Vagina (tissue), 2 donors: ENCODE data around the gene ZC3H15. TPM values are rescaled to one million over a fixed set of nuclear protein-coding genes. Genes with fewer than 3 reads are reported as not detected.

Experiments
- DNase-seq, 2 donors: peaks; one replicate each; pipeline ENCODE4 v3.0.0-alpha.2; 2017; ENCODE audit errors: extremely low spot score in 2 of 2
- H3K27ac ChIP-seq: fragments of 200-600 bp; sonication (generic); one replicate; pipeline ENCODE4 v1.5.1; 2019
- H3K27me3 ChIP-seq: fragments of 200-600 bp; sonication (generic); one replicate; pipeline ENCODE4 v1.5.1; 2019
- H3K36me3 ChIP-seq, 2 donors: fragments of 200-600 bp; sonication (generic); one replicate each; pipeline ENCODE4 v1.5.1; 2017 to 2019
- H3K4me1 ChIP-seq: fragments of 200-600 bp; sonication (generic); one replicate; pipeline ENCODE4 v1.5.1; 2019
- H3K4me3 ChIP-seq, 2 donors: fragments of 200-600 bp; sonication (generic); 1 replicate in 1 of 2; 2 replicates in 1 of 2; pipeline ENCODE4 v1.5.1; 2016 to 2019
- H3K9me3 ChIP-seq: fragments of 200-600 bp; sonication (generic); one replicate; pipeline ENCODE4 v1.5.1; 2019
- CTCF ChIP-seq, 3 experiments: fragments of 450-650 bp in 2 of 3; fragments of 200-600 bp in 1 of 3; sonication (generic) in 1 of 3; IDR thresholded peaks; one replicate each; pipeline ENCODE4 v1.5.1; 2017 to 2019; ENCODE audit warnings: antibody characterized with exemption in 3 of 3, mild to moderate bottlenecking in 2 of 3, moderate library complexity in 2 of 3
- POLR2A ChIP-seq, 2 donors: fragments of 450-650 bp; IDR thresholded peaks; one replicate each; pipeline ENCODE4 v1.6.1; 2017; ENCODE audit warnings: antibody characterized with exemption in 2 of 2, mild to moderate bottlenecking in 2 of 2, moderate library complexity in 2 of 2
- POLR2AphosphoS5 ChIP-seq, 2 donors: sonication (generic); formaldehyde crosslinking; IDR thresholded peaks; one replicate each; pipeline ENCODE4 v1.9.0; 2017; ENCODE audit warnings: antibody characterized with exemption in 2 of 2, mild to moderate bottlenecking in 2 of 2, low read depth in 1 of 2; ENCODE audit not compliant: insufficient read depth in 1 of 2
- intact Hi-C: fragments of 100-400 bp; cut with DNase I; formaldehyde crosslinking; loops from one replicate; pipeline ENCODE4 v1.15.1; 2023
- total RNA-seq: library from RNA; depleted of rRNA; stranded (reverse); fragments of >200 nt; gene quantifications from one replicate; pipeline ENCODE4 v1.2.3, GENCODE V29; 2016

Gene ZC3H15
- total RNA-seq, 1 donor from 2014 or later, result 59.9 TPM

DNA sequence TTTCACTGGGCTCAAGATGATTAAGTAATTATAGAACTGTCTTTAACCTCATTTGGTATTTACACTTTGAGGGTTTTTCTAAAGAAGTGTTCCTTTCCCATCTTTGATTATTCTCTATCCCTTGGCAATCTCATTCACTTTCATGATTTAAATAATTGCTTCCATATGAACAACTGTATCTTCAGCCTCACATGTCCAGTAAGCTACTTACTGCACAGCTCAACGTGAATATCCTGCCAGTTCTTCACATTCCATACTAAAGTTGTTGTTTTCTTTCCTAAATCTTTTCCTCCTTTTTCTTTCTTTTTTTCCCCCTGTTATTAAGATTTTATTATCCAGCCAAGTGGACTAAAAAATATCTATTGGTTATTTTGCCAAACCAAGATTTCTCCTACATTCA, 37.7 kb downstream of the ZC3H15 start:
- Histone ChIP-seq H3K36me3 (peaks cover 0 to 5% of the 10 kb centered on the region in 2 donors), H3K27me3 (no peaks in the 10 kb centered on the region), H3K4me3 (no peak overlapping the region), H3K27ac (no peak overlapping the region), H3K4me1 (peaks cover 4% of the 10 kb centered on the region), H3K9me3 (no peaks in the 10 kb centered on the region)
- no peak for DNase-seq
- intact Hi-C loops, result no loop called here
- TF ChIP-seq CTCF (IDR thresholded peaks at IDR 0.05) (no peak), POLR2A (IDR thresholded peaks at IDR 0.05) (no peak), POLR2AphosphoS5 (IDR thresholded peaks at IDR 0.05; ENCODE audit: insufficient read depth in 1 of 2, low read depth in 1 of 2) (no peak)

DNA sequence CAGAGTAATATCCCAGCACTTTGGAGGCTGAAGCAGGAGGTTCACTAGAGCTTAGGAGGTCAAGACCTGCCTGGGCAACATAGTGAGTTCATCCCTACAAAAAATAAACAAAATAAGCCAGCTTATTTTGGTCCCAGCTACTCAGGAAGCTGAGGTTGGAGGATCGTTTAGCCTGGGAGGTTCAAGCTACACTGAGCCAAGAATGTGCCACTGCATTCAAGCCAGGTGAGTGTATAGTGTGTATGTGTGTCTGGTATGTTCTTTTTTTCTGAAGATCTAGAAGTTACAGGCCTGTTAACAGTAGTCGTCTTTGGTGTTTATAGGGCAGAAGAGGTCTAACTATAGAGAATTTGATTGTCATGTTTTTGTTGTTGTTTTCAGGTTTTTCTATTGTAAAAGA, 40.2 kb downstream of the ZC3H15 start:
- H3K4me3 ChIP-seq, result no peak overlapping the region

GRCh38 chr2:186530314-186530713, 44.3 kb downstream of the ZC3H15 start:
- DNase-seq, result no peak
- no peak overlapping the region for H3K4me3 ChIP-seq
- no peaks in the 10 kb centered on the region for H3K4me1 ChIP-seq
- intact Hi-C loops, result no loop called here
- TF ChIP-seq POLR2A (IDR thresholded peaks at IDR 0.05) (no peak), CTCF (IDR thresholded peaks at IDR 0.05) (no peak), POLR2AphosphoS5 (IDR thresholded peaks at IDR 0.05; ENCODE audit: insufficient read depth in 1 of 2, low read depth in 1 of 2) (no peak)
- no peak overlapping the region for H3K27ac ChIP-seq
- H3K36me3 ChIP-seq, result no peaks in the 10 kb centered on the region
- H3K9me3 ChIP-seq, result no peaks in the 10 kb centered on the region
- H3K27me3 ChIP-seq, result no peaks in the 10 kb centered on the region

More for the DNA sequence above, 40.2 kb downstream of the ZC3H15 start:
- H3K9me3 ChIP-seq, result no peaks in the 10 kb centered on the region
- no peaks in the 10 kb centered on the region for H3K36me3 ChIP-seq
- DNase-seq, result no peak
- TF ChIP-seq POLR2AphosphoS5 (IDR thresholded peaks at IDR 0.05; ENCODE audit: insufficient read depth in 1 of 2, low read depth in 1 of 2) (no peak), CTCF (IDR thresholded peaks at IDR 0.05) (no peak), POLR2A (IDR thresholded peaks at IDR 0.05) (no peak)
- no peaks in the 10 kb centered on the region for H3K27me3 ChIP-seq
- H3K27ac ChIP-seq, result no peak overlapping the region
- no peaks in the 10 kb centered on the region for H3K4me1 ChIP-seq
- intact Hi-C loops, result no loop called here

DNA sequence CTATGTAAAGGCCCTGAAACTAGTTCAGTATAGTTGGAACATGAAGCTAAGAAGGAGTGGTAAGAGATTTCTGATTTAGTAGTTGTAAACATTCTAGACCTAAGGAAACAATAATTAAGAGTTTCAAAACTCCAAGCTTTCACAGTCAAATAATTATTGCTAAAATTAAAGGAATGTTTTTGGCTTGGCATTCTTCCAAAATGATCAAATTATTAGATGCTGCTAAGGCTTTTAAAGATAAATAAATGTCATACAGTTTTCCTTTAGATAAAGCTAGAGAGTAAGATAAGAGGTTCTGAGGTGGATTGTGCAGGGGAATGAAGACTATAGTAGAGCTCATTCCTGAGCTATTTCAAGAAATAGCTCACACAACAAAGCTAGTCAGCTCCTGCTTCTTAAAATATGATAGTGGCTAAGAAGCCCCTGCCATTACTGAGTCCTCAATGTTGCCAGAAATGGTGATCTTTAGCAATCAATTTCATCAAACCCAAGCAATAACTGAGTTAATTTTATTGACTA, 45.3 kb downstream of the ZC3H15 start:
- no peaks in the 10 kb centered on the region for H3K4me1 ChIP-seq
- H3K27me3 ChIP-seq, result no peaks in the 10 kb centered on the region
- no peaks in the 10 kb centered on the region for H3K9me3 ChIP-seq
- no peak overlapping the region for H3K4me3 ChIP-seq
- H3K36me3 ChIP-seq, result no peaks in the 10 kb centered on the region
- no peak overlapping the region for H3K27ac ChIP-seq
- intact Hi-C loops, result no loop called here
- DNase-seq, result no peak
- TF ChIP-seq POLR2AphosphoS5 (IDR thresholded peaks at IDR 0.05; ENCODE audit: insufficient read depth in 1 of 2, low read depth in 1 of 2) (no peak), CTCF (IDR thresholded peaks at IDR 0.05) (no peak), POLR2A (IDR thresholded peaks at IDR 0.05) (no peak)

DNA sequence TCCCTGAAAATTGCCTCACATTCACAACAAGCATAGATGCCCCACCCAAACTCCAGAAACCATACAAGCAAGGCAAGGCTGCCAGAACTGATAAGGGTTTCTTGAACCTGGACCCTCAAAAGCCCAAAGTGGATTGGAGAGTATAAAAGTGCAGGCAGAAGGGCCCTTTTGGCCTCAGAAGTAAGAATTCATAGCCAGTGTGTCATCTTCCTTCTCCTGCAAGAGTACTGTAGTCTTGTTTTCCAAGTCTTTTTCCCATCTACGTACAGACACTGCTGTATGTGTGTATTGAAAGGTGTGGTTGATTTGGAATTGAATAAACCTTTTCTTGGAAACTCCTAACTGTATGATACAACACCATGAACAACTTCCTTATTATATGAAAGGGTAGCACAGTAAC, 46.8 kb downstream of the ZC3H15 start:
- Histone ChIP-seq H3K27me3 (no peaks in the 10 kb centered on the region), H3K9me3 (no peaks in the 10 kb centered on the region), H3K36me3 (no peaks in the 10 kb centered on the region), H3K4me3 (no peak overlapping the region), H3K4me1 (no peaks in the 10 kb centered on the region), H3K27ac (no peak overlapping the region)
- no peak for TF ChIP-seq CTCF (IDR thresholded peaks at IDR 0.05)
- TF ChIP-seq POLR2AphosphoS5 (IDR thresholded peaks at IDR 0.05; ENCODE audit: insufficient read depth in 1 of 2, low read depth in 1 of 2), result no peak
- TF ChIP-seq POLR2A (IDR thresholded peaks at IDR 0.05), result no peak
- intact Hi-C loops, result no loop called here
- DNase-seq, result no peak
